SIG-M5 treated with dmso at 0.1 percent for 504 hours (cell line): ENCODE measurements around the gene DIP2C.
"Not testable (repeated sequence)": the region's sequence is repeated elsewhere in the genome, so short reads cannot be mapped to it uniquely, and the experiment has no call there.

Source experiments
- DNase-seq: peaks from one replicate; lab custom pipeline; 2025; ENCODE audit not compliant: unreplicated experiment; lab: John Stamatoyannopoulos, UW

Gene DIP2C

GRCh38 chr10:661597-662222 is 27.8 kb downstream of the DIP2C start:
- DNase-seq: no peak

DNA sequence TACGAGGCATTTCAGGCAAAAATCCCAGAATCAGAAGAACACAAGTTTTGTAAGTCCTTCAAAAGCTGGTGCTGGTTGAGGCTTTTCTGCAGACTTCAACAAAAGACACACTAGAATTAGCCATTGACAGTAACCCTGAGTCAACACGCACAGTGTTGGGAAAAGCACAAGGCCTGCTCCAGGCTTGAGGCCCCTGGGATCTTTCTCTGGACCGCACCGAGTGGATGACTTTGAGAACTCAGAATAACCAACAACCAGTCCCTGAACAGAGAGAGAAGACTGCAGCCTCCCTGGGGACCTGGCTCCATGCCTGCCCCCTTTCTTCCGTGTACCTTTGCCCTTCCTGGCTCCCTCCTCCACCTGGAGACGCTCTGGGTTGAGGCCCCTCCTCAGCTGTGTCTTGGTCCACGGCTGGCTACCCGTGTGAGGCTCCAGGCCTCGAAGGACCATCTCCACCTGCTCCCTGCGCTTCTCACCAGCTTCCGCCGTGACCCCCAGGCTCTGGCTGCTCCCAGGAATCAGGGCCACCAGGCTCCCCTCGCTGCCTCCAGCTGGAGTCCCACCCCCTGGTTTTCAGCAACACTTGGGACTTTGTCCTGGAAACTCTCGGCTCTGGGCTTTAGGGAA is 28.4 kb downstream of the DIP2C start:
- DNase-seq: no peak

DNA sequence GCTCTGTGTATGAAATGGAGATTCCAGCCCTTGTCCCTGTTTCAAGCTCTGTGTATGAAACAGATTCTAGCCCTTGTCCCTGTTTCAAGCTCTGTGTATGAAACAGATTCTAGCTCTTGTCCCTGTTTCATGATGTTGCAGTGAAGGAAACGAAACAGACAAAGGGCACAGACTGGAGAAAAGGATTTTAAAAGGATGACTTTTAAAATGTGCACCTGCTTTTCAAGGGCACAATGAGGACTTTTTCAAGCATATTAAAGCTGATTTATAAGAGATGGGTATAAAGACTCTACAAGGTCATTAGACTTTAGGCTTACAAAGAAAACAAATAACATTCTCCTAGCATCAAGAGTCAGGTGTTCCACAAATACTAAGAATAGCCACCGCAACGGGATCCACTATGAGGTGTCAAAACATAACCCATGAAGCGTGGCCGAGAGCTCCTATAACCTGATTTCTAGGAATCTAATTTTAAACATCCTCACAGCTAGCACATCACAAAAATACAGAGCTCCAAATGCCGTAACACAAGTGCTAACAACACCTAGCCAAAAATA is 29.0 kb downstream of the DIP2C start:
- no peak for DNase-seq

DNA sequence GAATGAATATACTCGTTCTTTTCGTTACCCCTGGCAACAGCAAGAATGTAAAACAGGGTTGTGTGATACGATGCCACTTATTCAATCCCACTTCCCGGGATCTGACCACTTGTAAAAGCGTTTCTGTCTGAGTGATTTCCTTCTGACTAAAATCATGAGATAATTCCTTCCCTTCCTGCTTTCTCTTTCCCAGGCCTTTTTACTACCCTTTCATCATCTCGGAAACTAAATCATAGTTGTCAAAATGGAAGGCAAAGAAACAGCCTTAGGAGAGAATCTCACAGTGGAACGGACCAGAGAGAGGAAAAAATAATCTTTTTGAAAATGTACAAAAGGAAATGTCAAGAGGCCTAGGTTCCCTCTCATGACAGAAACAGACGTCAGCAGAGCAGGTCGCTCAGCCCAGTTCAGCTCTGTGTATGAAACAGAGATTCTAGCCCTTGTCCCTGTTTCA is 29.8 kb downstream of the DIP2C start:
- no peak for DNase-seq

DNA sequence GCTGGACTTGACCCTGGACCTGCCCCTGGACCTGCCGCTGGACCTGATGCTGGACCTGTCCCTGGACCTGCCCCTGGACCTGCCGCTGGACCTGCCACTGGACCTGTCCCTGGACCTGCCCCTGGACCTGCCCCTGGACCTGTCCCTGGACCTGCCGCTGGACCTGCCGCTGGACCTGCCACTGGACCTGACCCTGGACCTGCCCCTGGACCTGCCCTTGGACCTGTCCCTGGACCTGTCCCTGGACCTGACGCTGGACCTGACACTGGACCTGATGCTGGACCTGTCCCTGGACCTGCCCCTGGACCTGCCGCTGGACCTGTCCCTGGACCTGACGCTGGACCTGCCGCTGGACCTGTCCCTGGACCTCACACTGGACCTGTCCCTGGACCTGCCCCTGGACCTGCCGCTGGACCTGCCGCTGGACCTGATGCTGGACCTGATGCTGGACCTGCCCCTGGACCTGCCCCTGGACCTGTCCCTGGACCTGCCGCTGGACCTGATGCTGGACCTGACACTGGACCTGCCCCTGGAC is 31.6 kb downstream of the DIP2C start:
- not testable (repeated sequence) for DNase-seq

- DNase-seq: no peak
Measured at GRCh38 chr10:656883-657282, 32.6 kb downstream of the DIP2C start.

DNA sequence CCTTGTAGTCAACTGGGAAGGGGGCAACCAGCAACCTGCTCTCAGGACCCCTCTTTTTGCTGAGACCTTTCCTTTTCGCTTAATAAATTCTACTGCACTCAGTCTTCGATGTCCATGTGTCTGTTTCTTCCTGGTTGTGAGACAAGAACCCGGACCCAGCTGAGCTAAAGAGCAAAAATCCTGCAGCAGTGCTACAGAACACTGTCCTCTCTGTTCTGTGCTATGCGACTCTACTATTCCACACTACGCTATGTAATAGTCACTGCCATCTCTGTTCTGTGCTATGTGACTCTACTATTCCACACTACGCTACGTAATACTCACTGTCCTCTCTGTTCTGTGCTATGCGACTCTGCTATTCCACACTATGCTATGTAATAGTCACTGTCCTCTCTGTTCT is 34.3 kb downstream of the DIP2C start:
- no peak for DNase-seq

DNA sequence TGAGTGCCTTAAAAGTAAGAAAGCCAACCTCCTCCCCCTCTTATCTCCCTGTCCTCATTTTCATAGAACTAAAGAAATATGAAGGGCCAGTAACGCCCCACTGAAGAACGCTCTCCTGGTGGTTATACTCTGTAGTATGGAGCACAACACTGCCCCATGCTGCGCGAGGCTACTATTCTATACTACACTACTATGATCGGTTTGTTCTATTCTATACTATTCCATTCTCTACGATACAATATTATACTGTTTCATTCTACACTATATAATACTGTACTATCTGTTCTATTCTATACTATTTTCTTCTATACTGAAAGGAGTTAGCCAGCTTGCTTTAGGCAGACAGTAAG is 34.8 kb downstream of the DIP2C start:
- no peak for DNase-seq

DNA sequence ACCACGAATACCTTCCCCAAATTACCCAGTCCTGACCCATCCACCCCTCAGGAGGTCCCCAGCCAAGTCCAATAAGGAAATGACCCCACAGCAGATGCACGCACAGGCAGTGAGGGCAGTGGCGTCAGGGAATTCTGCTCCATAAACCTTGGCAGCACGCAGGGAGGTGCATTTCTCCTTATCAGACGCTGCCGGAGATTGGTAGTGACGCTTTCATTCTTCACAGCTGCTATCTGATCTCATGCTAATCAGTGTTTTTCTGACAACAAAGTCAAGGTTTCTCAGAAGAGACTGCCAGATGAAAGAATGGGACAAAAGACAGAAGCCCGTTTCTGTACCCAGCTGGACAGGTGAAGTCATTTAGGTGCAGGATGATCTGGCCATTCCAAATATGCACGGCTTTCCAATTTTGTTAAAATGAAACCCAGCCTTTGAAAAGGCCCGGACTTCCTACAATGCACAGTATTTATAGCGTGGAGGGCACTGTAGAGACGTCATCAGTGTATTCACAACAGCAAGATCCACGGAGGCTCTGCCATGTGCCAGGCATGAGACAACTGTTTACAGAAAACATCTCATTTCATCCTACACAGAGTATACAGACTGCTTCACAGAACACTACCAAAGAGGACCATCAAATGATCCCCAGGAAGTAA is 35.3 kb downstream of the DIP2C start:
- no peak for DNase-seq

- DNase-seq: not testable (repeated sequence)
Measured at GRCh38 chr10:652832-653459, 36.5 kb downstream of the DIP2C start.

- no peak for DNase-seq
Measured at GRCh38 chr10:652233-652632, 37.2 kb downstream of the DIP2C start.

- no peak for DNase-seq
Measured at GRCh38 chr10:651692-652091, 37.8 kb downstream of the DIP2C start.

DNA sequence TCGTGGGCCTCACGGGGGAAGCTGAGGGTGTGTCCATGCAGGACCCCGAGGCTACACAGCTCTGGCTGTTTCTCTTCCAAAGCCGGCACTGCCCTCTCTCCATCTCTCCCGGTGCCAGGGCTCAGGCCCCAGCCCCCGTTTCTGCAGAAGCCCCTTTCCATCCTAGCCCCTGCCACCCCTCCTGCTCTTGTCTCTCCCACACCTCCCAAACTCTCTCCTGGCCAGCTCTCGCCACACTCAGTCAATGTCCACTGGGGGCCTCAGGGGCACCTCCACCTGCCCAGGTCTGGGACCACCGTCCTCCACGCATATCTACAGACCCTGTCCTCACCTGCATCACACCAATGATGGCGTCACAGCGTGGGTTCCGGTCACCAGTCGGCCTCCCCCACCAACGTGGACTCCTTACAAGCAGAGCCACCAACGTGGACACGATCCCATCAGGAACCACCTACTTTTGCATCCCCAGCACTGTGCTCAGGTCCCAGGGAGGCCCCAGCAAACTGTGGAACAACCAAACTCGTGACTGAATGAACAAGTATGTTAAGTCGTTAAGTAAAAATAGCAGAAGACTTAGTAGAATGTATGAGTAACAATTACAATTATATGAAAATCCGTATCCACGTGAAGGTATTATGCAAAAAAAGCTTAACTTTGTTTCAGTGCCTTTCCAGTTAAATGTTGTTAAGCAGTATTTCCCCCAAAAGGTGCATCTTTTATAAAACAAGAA is 38.4 kb downstream of the DIP2C start:
- DNase-seq: no peak

DNA sequence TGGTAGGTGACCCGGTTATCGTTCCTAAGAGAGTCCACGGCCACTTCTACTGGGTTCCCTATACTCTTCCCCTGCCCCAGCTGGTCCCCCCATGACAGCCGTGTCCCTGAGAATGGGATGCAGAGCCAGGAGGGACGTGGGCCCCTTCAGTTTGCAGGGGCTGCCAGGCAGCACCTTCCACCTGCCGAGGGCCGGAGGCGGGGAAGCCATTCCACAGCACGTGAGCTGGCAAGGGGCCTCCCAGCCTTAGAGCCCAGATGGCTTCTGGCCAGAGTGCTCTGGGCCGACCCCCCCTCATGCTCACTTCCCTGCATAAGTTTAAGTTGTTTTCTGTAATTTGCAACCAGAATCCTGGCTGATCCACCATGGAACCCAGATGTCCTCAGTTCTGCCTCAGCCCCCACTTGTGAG is 39.0 kb downstream of the DIP2C start:
- no peak for DNase-seq

- no peak for DNase-seq
Measured at GRCh38 chr10:649798-650440, 39.5 kb downstream of the DIP2C start.

GRCh38 chr10:649445-649797 is 40.0 kb downstream of the DIP2C start:
- DNase-seq: no peak

GRCh38 chr10:647019-647418 is 42.4 kb downstream of the DIP2C start:
- not testable (repeated sequence) for DNase-seq

DNA sequence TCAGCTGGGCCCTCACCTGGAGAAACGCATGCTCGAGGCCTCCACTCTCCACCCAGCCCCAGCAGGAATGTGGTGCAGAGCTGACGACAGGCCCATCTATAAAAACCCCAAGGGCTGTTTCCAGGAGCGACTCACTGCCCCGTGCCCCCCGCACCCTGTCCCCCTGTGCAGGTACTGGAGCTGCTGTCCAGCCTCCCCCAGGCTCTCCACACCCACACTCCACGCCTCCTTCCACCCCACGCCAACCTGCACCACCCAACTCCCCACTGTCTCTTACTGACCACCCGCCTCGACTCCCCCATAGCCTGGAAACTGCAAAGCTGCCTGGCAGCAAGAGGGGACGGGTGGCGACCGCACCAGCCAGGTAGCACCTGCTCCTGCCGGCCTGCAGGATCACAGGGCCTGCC is 43.3 kb downstream of the DIP2C start:
- DNase-seq: no peak

DNA sequence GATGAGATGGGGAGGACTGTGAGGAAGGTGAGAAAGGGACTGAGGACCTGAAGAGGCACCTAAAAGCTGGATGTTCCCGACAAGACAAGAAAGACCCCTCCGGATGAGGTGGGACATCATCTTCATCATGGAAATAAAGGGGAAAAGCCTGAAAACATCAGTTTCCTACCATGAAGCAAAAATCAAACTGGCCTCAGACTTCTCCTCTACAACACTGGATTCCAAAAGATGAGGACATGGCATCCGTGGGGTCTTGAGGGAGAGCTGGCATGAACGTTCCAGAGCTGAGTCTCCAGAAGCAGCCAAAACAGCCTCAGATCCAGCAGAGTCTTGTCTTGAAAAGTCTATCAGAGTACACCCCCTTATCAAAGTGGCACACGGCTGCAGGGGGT is 44.5 kb downstream of the DIP2C start:
- DNase-seq: no peak
